IPS DF 4.7 (cell line): ENCODE results near the gene DAPK3.
"Not testable (repeated sequence)": the region's sequence is repeated elsewhere in the genome, so short reads cannot be mapped to it uniquely, and the experiment has no call there.

Experiments used
- DNase-seq: peaks from one replicate; pipeline ENCODE4 v3.0.0-alpha.2; 2013; ENCODE audit warnings: low spot score; ENCODE audit errors: extremely low read depth

Gene DAPK3

GRCh38 chr19:4005436-4005835 is 34.5 kb upstream of the DAPK3 start:
- not testable (repeated sequence) for DNase-seq

GRCh38 chr19:4000798-4001197 is 29.9 kb upstream of the DAPK3 start:
- not testable (repeated sequence) for DNase-seq

GRCh38 chr19:3998667-3999412 is 27.9 kb upstream of the DAPK3 start:
- not testable (repeated sequence) for DNase-seq

DNA sequence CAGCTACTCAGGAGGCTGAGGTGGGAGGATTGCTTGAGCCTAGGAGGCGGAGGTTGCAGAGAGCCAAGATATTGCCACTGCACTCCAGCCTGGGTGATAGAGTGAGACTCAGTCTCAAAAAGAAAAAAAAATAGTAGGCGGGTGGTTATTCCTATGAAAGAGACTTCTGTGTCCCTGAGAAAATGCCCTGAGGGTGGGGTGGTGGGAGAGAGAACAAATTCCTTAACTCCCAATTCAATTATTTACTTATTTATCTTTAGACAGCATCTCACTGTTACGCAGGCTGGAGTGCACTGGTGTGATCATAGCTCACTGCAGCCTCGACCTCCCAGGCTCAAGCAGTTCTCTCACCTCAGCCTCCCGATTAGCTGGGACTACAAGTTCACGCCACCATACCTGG is 24.7 kb upstream of the DAPK3 start:
- DNase-seq: no peak

DNA sequence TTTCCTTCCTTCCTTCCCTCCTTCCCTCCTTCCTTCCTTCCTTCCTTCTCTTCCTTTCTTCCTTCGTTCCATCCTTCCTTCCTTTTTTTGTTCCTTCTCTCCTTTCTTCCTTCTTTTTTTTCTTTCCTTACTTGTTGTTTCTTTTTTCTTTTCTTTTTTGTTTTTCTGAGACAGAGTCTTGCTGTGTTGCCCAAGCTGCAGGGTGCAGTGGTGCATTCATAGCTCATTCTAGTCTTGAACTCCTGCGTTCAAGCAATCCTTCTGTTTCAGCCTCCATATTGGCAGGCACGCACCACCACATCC is 19.9 kb upstream of the DAPK3 start:
- DNase-seq: no peak

DNA sequence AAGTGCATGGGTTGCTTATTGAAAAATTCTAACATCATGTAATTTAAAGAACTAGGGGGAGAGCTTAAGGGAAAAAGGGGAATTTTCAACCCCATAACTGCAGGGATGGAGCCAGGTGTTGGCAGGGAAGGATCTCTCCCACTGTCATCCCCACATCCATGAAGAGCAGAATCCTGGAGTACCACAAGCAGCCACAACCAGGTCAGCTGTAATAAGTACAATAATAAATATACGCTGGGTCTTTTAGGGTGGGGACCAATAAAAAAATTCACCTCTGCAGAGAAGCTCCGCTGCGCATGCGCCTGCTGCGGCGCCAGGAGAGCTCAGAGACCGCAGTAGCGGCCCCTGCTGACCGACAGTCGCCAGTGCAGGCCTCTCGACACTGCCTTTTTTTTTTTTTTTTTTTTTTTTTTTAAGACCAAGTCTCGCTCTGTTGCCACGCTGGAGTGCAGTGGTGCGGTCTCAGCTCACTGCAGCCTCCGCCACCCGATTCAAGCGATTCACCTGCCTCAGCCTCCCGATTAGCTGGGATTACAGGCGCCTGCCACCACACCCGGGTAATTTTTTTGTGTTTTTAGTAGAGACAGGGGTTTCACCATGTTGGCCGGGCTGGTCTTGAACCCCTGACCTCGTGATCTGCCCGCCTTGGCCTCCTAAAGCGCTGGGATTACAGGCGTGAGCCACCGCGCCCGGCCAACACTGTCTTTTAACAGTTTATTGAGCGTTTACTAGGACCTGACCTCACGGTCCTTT is 16.9 kb upstream of the DAPK3 start:
- DNase-seq: no peak

GRCh38 chr19:3986260-3987041 is 15.6 kb upstream of the DAPK3 start:
- DNase-seq: no peak

GRCh38 chr19:3985643-3986259 is 14.9 kb upstream of the DAPK3 start:
- DNase-seq: no peak

DNA sequence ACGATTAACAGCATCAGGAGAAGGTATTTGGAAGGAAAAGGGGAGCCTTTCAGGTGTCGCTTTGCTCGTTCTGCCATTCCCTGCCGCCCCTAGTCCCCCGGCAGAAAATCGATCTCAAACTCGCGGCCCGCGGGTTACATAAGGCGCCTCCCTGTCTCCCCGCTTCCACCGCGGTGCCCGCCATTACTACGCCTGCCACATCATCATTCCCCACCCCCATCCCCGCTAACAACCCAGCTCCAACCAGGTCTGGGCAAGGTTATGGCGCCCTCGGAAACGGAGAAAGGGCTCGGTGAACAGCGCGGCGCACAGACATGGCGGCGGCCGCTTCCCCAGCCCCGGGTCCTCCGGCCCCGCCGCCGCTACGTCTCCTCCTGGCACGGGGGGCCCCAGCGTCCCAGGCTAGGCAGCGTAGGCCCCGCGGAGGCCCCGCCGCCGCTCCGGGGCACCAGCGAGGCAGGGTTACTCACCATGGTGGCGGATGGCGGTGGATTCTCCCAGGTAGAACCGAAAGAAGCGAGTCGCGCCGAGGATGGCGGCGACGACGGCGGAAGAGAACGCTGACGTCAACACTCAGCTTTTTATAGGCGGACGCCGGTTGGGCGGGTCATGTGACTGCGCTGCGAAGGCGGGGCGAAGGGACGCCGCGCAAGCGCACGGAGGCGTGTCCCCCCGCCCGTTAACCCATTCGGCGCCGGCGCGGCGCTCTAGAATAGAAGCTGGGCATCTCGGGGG is 14.2 kb upstream of the DAPK3 start, which contains the start of gene EEF2:
TSS of gene EEF2 (minus strand) at position 556 of the 735 bp plus-strand sequence. CDS start at position 473, 83 bp downstream.
- no peak for DNase-seq

DNA sequence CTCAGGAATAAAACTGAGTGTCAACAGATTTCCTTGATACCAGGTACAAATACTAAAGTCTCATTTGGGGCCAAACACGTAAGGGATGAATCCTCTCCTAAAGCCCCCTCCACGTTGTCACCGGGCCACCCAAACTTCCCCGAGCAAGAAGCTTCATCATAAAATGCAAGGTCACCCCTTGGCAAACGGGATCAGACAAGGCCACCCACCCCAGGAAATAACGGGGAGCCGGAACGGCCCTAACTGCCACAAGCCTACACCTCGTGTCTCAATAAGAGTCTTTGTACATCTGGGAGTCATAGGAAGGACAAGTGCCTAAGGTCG is 13.6 kb upstream of the DAPK3 start:
- DNase-seq: no peak

- DNase-seq: no peak
Observed at GRCh38 chr19:3983936-3984583, 13.2 kb upstream of the DAPK3 start.

DNA sequence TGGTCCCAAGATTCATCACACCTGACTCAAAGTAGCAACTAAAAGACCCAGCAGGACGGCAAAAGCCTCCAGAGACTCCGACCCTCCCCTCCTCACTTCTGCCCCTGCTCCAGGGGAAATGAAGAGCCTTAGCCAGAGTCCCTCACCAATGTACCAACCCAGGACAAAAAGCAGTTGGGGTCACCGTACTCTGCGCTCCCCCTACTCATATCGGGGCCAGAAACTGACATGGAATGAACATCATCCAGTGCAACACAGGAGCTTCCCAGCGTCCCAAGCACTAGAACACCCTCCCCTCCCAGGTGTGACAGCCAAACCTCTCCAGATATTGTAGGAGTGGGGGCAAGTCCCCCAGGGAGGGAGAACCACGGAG is 12.6 kb upstream of the DAPK3 start:
- DNase-seq: no peak

DNA sequence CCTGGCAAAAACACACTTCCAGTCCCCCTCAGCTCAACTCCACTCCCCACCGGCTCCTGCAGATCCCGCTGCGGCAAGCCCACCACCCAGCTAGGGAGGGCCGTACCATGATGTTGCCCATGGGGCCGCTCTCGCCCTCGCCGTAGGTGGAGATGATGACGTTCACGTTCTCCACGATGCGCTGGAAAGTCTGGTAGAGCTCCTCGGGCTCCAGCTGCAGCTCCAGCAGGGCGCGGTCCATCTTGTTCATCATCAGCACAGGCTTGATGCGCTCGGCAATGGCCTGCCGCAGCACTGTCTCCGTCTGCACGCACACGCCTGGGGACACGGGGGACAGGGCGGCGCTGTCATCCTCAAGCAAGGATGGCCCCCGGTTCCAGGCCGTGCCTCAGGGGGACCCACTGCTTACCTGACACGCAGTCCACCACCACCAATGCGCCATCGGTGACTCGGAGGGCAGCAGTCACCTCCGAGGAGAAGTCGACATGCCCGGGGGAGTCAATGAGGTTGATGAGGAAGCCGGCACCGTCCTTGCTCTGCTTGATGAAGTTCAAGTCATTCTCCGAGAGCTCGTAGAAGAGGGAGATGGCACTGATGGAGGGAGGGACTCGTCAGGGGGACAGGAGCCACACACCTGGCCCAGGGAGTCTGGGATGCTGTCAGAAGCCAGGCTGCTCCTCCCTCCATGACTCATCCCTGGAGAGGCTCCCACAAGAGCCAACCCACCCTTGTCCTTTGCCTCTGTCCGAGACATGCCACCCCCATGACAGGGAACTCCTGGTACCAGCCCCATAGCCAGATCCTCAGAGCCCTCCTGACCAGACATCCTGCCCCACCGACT is 12.0 kb upstream of the DAPK3 start:
- no peak for DNase-seq

GRCh38 chr19:3981736-3982681 is 11.1 kb upstream of the DAPK3 start:
- no peak for DNase-seq

GRCh38 chr19:3981373-3981735 is 10.5 kb upstream of the DAPK3 start:
- no peak for DNase-seq

DNA sequence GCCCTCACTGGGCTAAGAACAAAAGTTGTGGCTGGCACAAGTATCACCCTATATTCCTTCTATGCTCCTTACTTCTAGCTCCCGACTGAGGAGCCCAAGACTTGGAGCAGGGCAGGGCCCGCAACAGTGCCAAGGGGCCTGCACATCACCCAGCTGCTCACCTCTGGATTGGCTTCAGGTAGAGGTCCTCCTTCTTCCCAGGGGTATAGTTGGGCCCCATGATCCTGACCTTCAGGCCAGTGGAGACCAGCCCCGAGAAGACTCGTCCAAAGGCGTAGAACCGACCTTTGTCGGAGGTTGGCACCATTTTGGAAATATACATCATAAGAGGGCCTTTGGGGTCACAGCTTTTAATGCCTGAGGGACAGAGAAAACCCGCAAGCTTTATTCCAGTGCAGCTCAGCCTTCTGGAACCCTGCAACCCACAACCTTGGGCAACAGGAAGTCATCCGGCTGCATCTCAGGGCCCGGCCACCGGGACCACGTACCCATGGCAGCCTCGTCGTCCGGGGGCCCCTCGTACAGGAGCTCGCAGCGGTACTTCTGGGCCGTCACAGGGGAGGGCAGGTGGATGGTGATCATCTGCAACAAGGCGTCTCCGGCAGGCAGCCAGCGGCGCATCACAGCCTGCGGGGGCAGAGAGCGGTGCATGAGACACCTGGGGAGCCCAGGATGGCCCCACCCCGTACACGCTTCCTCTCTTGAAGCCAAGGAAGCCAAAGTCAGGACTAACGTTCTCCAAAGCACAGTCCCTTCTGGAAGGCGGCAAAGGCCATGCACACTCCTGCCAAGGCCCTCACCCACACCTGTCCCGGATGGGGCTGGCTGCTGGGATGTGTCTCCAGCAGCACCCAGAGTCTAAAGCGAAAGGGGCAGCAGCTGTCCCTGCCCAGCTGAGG is 9.7 kb upstream of the DAPK3 start:
- DNase-seq: no peak

DNA sequence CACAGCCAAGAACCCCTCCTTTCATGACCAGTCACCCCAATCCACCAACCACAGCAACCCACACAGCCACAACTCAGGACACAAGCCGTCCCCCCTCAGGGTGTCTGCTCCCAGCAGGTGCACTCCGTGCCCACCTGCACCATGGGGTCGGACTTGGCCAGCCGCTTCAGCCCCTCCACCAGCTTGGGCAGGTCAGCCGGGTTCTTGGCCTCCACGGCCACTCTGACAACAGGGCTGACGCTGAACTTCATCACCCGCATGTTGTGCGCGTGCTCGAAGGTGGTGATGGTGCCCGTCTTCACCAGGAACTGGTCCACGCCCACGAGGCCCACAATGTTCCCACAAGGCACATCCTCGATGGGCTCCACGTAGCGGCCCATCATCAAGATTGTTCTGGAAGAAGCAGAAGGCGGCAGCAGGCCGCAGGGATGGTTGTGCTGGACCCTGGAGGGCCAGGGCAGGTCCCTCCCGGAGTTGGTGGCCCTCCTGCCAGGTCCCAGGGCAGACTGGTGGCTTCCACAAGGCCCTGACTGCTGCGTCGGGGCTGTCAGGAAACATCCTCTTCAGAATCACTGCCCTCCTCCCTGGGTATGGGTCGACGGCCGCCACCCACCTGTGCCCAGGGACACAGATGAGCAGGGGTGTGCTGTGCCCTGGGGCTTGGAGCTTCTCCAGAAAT is 8.9 kb upstream of the DAPK3 start:
- no peak for DNase-seq
